NCI-H510A (cell line): ENCODE data around the gene PGM2.
A peak's percentile ranks its signal among the peaks of the same experiment; 100 is the strongest.

ENCODE experiments used
- DNase-seq: peaks from one replicate; lab custom pipeline; 2025; lab: John Stamatoyannopoulos, UW

The PGM2 gene

DNA sequence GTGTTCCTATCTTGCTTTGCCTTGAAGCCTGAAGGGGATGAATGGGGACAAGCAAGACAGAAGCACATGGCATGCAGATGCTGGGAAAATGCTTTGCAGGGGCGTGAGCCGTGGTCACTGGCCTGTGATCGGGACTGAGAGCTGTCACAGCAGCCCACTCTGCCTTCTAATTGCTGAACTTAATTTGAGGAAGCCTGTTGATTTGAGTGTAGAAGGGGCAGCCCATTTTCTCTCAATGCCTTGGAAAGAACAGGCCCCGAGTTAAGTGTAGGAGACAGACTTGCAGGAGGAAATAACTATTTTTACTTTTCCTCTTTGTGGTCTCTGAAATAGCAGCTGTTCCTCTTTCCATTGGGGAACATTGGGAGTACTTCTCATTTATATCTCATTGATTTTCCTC lies 38.3 kb downstream of the PGM2 start:
- no peak for DNase-seq

DNA sequence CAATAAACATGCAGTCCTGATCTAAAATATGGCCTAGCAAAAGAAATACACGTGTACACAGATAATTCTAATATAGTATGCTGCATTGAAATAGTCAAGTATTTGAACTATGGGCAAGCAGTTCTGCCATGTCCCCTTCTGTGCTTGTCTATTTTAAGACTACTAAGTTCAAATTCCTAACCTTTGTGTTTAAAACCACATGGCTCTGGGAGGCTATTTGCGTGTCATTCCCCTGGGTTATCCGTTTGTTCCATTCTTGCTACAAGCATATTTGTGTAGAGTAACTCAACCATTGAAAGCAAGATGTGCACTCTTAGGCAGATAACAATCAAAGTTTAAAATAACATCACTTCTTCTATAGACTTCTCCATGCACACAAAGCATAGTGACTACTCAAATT lies 39.0 kb downstream of the PGM2 start:
- DNase-seq = no peak

DNA sequence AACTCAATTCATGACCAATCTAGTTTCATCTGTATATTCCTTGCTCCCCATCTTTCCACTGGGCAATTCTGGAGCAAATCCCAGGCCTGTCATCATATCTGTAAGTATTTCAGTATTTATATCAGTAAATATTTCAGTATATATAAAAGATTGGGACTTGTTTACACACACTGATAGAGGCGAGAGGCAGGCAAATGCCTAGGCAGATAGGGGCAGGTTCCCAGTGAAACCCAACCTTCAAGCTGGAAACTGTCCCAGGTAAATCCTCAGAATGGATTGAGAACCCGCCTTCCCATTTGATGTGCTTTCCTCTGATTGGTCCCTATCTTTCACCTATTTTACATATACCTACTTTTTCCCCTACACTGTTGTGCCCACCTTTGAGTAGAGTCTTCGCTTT lies 40.6 kb downstream of the PGM2 start:
- DNase-seq = no peak

DNA sequence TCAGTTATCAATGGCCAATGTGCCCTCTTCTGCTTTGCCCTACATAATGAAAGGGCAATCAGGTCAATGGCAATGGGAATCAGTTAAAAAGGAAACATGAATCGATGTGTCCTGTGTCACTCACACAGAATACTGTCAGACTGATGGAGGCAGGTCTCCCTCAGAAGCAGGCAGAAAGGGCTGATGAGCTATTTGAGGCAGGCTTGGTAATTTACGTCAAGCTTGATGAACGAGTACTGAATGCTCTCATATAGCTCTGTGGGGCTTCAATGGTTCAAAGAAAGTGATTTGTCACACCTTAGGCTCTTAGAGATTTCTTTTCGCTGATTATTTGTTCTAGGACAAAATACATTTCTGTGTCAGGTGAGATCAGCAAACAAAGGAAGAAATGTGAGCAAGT lies 41.8 kb downstream of the PGM2 start:
- no peak for DNase-seq

DNA sequence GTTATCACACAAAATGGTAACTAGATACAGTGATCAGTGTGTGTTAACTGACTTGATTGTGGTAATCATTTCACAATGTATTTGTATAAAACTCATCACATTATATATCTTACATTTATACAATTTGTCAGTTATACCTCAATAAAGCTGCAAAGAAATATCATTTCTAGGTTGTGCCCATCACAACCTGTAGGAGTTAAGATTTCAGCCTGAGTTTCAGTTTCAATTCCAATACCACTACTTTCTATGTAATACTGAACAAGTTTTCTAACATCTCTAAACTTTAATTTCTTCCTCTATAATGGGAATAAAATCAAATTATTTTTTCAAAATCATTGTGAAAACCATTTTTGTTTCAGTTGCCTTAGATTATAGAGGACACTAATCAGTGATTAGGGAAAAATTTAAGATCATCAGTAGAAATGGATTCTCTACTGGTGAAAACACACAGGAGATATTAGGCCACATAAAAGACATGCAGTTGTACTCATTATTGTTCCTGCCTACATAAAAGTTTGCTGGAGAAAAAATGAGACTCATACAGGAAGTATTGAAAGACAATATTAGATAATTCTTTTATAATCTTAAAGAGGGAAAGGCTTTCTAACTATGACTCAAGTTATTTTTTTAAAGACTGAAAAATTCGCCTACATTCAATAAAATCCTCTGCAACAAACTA lies 46.0 kb downstream of the PGM2 start:
- no peak for DNase-seq

DNA sequence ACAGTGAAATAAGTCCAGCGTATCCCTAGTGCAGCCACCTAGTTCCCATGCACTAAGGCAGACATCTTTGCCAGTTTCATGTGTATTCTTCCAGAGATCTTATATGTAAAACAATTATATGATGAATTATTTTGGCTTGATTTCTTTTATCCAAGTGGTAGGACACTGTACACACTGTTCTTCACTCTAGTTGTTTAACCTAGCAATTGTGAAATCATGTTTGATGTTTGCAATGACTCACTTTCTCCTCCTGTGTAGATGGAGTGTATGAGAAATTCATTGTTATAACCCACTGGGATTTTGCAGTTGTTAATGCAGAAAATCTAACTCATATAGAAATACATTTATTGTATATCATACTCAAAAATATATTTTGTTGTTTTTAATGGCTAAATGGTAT lies 46.9 kb downstream of the PGM2 start:
- no peak for DNase-seq

DNA sequence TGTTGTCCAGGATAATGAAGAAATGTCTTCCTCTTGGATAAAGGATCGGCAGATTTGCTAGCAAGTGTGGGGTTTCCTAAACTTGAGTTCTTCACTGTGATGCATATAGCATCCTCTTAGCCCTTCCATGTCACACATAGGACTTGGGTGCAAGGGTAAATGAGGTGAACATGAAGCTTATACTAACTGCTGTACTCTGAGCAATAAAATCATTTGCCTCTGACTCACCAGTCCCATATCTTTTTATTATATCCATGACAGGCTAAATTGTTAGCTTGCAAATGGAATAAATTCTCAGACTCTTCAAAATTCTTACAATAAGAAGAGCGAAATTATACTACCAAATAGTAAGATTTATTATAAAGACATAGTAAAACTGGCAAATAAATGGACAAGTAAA lies 49.7 kb downstream of the PGM2 start:
- DNase-seq = no peak

DNA sequence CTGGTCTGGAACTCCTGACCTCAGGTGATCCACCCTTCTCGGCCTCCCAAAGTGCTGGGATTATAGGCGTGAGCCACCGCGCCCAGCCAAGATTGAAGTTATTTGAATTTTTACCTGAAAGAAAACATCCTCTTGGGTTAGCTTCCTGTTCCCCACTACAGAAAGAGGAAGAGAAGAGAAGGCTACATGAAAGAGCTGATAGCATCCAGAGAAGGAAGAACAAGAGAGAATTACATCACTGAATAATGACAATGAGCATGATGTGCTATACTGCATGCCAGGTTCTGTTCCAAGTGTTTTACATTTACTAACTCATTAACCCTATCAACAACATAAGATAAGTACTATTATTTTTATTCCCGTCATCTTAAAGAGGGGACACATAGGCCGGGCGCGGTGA lies 52.9 kb downstream of the PGM2 start:
- DNase-seq = no peak

DNA sequence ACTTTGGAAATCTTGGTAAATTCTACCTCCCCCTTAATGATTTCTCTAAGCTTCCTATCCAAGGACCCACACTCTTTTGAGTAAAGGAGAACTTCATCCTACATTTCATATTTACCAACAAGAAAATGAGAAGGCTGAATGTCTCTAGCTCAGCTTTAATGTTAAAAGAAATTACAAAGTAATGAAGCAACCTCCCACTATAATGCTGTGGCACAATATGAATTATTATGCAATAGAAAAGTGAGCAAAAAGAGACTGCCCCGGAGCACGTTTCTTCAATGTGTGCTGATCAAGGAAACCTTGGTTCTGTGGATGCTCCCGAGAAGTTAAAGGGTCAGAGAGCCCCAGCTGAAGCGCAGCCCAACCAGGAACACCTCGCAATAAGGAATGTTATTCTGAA lies 55.3 kb downstream of the PGM2 start:
- DNase-seq = no peak

DNA sequence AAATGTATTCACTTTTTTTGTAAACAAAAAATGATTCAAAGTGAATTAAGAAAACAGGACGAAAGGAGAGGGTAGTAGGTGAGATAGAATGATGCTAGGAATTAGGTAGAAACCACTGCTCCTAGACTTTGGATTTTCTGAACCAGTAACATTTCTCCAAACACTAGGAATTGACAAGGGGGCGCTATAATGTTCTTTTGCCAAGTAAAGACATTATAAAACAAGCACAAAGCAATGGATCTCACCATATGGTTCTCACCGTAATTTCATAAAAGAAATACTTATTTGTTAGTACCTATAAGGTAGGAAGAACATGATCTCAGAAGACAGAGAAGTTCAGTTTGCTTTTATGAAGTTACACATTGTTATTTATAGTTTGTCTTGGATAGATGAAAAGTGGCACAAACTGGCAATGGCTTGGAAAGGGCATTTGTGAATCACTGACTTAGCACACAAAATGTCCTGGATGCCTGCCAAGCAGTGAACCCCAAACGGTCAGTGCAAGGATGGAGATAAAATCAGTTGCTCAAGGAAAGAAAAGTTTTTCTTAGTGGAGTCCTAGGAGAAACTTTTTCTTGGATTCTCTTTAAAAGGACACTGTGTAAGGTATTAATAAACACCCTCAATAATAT lies 56.3 kb downstream of the PGM2 start:
- DNase-seq = no peak

DNA sequence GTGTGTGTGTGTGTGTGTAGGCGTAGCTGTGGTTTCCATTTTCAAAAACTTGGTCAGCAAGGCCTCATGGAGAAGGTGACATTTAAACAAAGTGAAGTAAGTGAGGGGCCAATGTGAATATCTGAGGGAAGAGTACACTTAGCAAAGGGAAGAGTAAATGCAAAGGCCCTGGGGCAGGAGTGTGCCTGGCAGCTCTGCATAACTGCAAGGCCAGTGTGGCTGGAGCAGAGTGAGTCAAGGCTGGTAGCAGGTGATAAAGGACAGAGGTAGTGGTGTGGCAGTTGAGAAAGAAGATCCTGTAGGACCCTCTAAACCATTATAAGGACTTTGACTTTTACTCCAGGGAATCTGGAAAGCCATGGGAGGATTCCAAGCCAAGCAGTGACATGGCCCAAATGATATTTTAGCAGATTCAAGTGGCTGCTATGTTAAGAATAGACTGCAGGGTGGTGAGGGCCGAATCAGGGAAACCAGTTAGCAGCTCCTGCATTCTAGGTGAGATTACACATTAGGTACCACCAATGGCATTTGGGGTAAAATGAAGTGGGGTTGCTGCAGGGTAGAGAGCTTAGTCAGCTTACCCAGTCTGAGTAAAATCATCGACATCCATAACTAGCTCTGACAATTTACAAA lies 58.5 kb downstream of the PGM2 start:
- DNase-seq = no peak

DNA sequence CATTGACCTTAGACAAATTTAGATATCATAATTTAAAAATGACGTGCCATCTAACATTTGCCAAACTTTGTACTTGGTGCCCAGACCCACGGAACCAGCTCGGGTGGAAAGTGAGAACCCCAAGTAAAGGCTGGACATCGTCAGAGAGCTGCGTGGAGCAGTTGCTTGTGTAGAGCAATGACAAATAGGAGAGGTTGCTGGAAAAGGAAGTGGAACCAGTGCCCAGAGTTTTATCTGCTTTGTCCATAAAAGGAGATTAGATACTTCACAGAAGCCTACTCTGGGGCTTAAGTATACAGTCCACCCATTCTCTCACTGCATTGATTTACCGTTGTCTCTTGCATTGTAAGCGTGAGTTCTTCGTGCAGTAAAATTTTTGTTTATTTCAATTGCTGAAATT lies 59.0 kb downstream of the PGM2 start:
- DNase-seq = no peak

DNA sequence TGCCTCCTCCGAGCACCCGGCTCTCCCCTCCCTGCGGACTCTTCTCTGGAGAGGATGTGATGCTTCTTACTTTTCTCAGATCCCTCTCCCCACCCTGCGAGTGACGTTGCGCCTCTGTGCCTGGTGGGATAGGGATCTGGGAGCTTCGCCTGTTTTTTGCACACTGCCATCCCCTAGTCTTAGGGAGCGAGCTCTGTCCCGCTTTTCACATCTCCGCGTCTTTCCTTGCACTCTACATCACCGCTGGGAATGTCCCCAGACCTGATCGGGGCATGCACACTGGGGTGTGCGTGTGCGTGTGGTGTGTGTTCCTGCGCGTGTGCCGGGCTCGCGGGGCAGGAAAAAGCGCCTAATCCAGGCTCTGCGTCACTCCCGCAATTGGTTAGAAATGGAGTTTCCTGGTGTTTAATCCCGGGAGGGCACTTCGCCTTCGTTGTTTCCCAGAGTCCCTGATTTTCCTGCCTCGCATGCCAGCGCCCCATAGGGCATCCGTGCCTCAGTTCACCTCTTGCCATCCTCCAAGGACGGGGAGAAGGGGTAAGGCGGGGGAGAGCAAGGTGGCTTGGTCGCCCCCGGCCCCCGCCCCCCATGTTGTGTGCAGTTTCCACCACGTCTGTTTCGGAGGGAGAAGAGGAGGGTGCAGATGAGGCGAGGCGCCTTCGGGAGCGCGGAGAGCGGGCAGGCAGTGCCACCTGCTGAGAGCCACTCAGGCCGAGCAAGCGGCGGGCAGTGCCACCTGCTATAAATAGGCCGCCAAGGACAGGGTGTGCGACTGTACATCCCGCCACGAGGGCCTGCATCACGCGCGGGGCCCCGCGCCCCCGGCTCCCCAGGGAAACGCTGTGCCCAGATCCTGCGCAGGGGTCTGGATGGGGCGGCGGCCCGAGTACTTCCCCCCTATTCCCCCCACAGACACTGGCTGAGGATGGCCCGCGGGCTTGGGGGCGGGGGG lies 63.6 kb downstream of the PGM2 start:
- peak; percentile 27 for DNase-seq

DNA sequence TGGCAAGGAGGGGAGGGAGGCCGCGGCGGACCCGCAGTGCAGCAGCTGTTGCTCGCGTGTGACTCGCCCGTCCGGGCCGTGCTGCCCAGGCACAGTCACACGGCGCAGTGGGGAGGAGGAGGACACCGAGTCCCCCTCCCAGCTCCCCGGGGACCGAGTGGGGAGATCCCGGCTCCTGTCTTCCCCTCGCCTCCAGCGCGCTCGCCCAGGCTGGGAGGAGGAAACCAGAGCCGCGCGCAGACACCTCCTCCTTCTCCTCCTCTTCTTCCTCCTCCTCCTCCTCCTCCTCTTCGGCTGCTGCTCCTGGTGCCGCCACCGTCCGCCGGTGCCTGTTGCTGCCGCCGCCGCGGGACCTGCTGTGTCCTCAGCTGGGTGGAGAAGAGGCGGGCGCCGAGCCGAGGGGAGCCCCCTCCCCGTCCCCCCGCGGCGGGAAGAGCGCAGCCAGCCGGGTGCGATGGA lies 64.3 kb downstream of the PGM2 start, which contains the start of gene TBC1D1:
TSS of gene TBC1D1 (plus strand) at position 284 of the 459 bp plus-strand sequence. CDS start 11,012 bp downstream, outside the sequence.
- no peak for DNase-seq

DNA sequence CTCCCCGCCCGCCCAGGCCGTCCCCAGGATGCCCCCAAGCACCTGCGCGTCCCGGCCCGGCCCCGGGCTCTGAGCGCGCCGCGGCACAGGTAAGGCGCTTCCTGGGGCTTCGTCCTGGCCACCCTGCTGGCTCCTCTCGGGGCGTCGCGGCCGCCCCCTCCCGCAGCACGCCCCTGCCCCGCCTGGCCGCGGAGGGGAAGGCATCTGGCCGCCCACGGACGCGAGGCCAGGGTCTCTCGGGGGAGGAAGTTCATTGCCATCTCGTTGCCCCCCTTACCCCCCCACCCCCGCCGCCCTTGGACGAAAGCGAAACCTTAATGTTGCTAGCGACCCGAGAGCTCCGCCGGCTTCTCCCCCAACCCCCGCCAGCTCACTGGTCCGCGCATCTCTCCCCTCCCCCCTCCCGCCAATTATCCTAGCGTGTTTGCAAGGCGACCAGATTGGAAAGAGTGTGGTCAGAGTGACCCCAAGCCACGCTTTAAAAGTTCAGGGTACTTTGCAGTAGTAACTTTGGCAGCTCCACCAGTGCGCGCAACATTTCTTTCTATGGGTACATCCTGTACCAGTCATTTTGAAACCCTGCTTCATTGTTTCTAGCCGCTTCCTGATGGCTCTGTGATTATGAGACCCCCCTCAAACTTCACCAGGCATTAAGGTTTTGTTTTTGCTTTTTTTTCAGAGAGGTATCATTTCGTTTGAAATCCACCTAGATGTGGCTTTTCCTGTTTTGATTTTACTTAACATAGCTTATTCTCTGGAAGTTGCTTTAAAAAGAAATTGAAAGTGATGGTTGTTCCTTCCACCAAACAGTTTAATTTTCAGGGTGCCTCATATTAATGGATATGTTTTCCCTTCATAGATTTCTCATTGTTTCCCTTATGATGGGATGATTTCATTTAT lies 65.0 kb downstream of the PGM2 start:
- DNase-seq = peak; percentile 8

DNA sequence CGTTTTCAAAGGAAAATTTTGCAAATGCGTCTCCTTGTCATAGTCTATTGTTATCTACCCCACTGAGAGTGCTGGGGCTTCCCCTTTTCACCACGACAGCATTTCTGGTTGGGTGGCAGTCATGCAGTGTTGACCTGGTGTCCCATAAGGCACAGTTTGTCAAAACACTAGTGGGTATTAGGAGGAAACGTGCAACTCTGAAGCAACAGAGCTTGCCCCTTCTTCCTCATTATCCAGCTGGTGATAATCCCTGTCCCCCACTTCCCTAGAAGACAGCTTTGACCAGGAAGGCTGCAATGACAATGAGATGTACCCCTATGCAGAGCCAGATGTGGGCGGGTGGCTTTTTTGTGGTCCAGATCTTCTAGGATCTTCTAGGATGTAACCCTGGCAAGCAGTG lies 66.2 kb downstream of the PGM2 start:
- no peak for DNase-seq

DNA sequence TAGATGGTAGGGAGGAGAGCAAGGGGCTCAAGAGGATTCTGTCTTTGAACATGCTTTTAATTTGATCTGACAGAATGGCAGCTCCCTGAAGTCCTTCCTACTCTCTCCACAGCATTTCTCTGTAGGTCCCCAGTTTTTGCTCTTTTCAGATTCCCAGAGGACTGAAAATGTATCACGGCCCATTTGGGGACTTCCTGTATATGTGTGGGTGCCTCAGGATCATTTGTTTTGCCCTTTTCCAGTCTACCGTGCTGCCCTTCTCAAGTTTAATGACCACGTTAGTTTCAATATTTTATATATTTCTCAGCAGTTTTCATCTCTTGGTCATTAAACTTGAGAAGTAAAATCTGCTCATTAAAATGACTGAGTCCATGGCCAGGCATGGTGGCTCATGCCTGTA lies 66.7 kb downstream of the PGM2 start:
- no peak for DNase-seq

DNA sequence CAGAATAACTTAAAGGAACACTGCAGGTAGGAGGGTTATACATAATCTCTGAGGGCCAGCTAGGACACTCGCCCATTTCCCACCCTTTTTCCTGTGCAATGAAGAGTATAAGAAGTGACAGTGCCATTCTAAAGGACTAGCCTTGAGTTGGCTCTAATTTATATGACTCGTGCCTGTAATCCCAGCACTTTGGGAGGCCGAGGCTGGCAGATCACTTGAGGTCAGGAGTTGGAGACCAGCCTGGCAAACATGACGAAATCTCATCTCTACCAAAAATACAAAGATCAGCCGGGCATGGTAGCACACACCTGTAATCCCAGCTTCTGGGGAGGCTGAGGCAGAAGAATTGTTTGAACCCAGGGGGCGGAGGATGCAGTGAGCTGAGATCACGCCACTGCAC lies 68.8 kb downstream of the PGM2 start:
- DNase-seq = no peak

DNA sequence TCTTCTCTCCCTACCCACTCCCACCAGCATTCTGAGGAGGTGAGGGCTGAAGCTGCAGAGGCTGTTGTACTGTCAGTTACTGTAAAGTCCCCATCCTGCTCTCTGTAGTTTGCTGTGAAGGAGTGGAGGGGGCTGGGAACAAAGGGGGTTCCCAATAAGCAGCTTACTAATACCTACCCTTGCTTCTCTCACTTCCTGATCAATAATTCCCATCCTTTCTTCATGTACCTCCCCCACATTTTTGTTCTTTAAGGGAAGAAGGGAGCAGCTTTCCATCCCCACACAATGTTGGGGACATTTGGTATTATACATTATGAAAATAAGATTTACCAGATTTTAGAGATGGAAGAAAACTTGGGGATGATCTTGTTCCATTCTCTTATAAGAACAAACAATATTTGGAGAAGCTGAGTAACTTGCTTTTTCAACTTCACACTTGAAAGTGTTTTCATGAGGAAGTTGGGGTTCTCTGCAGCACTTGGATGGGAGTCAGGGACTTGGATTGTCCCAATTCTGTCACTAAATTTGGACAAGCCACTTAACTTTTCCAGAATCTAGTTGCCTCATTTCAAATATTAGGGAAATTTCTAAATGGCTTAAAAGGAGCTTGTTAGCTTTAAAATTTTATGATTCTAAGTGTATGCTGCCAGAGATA lies 69.8 kb downstream of the PGM2 start:
- DNase-seq = no peak

DNA sequence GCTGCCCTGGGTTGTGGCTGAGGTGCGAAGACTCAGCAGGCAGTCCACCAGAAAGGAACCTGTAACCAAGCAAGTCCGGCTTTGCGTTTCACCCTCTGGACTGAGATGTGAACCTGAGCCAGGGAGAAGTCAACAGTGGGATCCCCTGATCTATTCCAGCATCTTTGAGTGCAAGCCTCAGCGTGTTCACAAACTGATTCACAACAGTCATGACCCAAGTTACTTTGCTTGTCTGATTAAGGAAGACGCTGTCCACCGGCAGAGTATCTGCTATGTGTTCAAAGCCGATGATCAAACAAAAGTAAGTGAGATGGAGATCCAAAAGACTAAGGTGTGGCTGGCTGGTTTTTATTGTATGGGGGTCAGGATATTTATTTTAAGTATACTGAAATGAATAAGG lies 75.7 kb downstream of the PGM2 start:
- no peak for DNase-seq
